GM19468 (cell line): Measurements from ENCODE around the gene CCNY.

Experiments
- ATAC-seq: cut with Tn5 transposase; IDR thresholded peaks from one replicate; pipeline ENCODE4 v1.9.1; 2021; ENCODE audit warnings: mild to moderate bottlenecking, moderate library complexity, moderate number of reproducible peaks; ENCODE audit not compliant: unreplicated experiment; ENCODE audit errors: extremely low read depth

CCNY gene

GRCh38 chr10:35569111-35569707, 232.9 kb downstream of the CCNY start:
- ATAC-seq = no peak

DNA sequence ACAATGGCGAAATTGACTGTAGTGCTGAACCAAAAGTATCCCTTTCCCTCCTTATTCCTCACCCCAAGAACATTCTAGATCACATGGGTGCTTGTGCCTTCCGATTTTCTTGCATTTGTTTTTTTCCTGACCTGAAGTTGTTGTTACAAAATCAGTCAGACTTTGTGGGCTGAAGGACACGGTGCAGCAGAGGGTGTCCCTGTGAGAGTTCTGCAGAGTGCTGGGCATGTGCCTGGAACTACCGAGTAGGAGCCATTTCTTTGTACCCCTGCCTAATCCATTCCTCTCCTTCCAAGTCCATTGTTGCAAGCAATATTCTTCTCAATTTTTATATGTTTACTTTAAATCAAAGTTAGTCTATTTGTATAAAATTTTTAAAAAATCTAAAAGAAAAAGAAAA, 233.5 kb downstream of the CCNY start:
- no peak for ATAC-seq

- no peak for ATAC-seq
Measured at GRCh38 chr10:35570397-35570796, 234.1 kb downstream of the CCNY start.

DNA sequence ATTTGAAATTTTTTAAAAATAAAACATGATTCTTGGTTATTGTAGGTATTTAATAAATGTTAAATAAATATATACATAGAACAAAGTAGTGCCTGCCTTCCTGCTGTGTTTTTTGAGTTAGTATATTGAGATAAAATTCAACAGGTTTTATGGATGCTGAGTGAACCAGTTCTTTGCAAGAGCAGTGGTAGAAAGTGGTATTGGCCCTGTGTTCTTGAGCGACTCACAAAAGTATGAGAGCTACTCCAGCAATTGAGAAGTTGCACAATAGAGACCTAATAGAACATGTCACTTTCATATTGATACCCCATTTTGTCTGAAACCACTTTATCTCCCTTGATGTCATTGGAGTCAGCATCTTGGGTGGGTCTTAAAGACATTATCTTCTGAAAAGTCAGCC, 236.3 kb downstream of the CCNY start:
- no peak for ATAC-seq

DNA sequence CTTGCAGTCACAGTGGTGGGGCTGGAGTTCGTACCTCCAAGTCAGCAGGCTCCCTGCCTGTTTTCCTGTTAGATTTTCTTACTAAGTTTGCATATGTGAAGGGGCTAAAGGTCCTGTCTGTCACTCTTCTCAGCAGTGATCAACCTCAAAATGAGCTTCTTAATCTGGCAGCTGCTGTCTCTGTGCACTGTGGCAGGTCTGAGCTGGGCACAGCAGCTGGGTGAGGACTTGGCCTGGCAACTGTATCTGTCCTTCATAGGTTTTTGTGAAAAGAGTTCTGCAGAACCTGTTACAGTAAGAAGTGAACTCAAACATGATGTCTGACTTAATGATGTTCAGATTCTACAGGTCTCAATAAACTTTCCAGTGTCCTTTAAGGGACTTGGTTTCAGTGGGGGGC, 237.5 kb downstream of the CCNY start:
- ATAC-seq = no peak

DNA sequence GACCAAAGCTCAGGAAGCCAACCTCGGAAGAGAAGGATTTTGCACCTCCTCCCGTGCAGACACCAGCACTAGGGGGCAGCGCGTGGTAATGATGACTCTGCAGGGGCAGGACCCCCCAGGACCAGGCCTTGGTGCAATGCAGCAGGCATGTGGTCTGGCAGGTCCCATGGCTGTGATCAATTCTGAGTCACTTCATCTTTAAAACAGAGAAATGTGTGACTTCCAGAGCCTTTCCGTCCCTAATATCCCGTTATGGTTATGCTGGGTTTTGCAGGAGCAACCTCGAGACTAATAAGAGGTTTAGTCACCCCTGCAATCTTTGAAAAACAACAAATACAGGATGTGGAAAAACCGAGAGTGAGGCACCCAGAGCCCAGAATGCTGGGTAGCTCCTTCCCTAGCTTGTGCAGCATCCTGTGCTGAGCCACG, 238.6 kb downstream of the CCNY start:
- no peak for ATAC-seq

DNA sequence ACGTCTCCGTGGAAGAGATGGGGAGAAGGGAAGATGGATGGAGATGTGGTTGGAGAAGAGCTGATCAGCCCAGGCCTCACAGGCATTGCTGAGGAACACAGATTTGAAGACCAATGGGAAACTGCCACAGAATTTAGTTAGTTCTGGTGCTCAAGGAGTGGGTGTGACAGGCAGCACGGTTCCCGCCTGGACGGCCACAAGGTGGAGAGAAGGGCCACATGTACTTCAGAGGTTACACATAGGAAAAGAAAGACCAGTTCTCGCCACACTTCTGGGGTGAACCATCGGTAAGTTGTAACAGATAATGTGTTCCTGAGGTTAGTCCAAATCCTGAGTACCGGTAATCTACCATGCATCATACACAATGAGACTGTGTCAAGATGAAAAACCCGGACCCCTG, 239.3 kb downstream of the CCNY start:
- no peak for ATAC-seq

DNA sequence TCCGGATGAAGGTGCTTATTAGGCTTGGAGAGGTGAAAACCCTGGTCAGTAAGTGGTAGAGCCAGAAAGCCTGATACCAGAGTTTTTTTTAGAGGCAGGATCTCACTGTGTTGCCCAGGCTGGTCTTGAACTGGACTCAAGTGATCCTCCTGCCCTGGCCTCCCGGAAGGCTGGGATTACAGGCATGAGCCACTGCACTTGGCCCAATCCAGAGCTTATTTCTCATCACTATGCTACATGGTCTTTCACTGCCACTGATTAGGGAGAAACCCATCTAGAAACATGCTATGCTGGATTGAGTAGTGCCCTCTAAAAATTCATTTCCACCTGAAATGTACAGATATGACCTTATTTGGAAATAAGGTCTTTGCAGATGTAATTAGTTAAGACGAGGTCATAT, 240.4 kb downstream of the CCNY start:
- no peak for ATAC-seq

DNA sequence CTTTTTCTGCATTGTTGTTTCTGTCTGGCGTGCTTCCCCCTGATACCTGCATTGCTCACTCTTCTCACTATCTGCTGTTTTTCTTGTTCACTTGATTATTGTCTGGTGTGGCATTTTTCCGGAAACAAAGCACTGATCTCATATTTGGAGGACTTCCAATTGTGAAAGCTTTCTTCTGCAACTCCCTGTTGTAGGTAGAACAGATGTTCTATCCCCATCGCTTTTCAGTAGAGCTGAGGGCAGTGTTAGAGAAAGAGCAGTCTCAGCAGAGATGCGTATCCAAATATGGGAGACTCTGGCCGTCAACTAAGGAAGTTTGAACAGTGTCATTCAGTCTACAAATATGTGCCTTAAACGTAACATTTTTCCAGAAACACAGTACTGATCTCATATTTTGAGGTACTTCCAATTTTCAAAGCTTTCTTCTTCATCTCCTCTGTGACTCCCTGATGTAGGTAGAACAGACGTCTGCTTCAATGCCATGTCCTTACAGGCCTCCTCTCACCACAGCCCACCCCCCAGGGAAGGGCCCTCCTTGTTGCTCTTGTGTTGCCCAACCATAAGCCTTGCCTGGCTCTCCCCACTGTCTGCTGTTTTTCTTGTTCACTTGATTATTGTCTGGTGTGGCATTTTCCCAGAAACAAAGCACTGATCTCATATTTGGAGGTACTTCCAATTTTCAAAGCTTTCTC, 241.8 kb downstream of the CCNY start:
- no peak for ATAC-seq

GRCh38 chr10:35578618-35578956, 242.3 kb downstream of the CCNY start:
- ATAC-seq = no peak

- no peak for ATAC-seq
Measured at GRCh38 chr10:35579116-35579515, 242.8 kb downstream of the CCNY start.

DNA sequence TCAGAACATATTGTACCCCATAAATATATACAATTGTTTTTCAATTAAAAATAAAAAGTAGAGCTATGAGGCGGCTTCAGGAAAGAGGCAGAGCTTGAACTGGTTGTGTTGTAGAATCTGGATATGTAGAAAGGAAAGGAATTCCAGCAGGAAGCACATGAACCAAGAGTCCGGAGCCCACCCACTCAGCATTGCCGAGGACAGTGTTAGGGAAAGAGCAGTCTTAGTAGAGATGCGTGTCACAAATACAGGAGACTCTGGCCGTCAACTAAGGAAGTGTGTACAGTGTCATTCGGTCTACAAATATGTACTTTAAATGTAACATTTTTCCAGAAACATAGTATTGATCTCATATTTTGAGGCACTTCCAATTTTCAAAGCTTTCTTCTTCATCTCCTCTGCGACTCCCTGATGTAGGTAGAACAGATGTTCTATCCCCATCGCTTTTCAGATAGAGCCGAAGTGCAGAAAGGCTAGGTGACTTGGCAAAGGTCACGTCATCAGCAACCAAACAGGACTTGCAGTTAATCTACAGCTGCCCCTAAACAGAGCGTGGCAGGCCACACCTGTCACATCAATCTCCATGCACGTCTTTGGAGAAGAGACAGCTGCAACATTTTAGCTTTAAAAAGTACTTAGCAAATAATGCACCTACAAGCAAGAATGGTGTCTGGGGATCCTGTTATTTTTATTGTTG, 243.6 kb downstream of the CCNY start:
- ATAC-seq = no peak

DNA sequence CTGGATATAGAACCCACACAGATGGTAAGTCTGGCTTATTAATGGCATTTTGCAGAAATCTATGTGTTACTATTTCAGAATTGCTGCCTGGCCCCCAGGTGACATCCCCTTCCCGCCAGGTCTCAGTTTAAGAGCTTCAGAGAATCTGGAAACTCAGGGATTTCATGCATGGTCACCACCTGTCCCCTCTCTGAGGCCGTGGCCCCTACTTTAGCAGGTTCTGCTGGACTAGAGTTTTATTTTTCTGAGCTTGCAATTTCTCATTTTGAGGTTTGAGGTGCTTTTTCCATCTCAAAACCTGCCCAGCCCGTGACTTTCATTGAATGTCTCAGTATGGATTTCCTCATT, 244.1 kb downstream of the CCNY start:
- ATAC-seq = no peak

- ATAC-seq = no peak
Measured at GRCh38 chr10:35581655-35582054, 245.3 kb downstream of the CCNY start.

DNA sequence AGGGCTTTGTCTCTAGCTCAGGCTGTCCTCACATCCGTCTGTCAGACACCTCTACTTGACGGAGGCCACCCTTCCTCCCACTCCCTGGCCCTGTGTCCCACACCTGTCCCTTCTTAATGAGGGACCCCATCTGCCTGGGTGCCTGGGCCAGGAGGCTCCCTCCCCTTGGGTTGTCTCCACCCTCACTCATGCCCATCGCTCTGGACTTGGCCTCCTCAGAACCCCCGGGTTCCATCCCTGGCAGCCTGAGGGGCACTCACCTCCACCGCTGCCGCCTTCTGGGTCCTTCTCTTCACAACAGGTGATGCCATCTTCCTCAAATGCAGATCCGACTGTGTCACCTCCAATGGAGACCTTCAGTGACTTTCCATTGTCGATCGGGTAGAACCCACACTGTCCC, 248.6 kb downstream of the CCNY start:
- no peak for ATAC-seq

DNA sequence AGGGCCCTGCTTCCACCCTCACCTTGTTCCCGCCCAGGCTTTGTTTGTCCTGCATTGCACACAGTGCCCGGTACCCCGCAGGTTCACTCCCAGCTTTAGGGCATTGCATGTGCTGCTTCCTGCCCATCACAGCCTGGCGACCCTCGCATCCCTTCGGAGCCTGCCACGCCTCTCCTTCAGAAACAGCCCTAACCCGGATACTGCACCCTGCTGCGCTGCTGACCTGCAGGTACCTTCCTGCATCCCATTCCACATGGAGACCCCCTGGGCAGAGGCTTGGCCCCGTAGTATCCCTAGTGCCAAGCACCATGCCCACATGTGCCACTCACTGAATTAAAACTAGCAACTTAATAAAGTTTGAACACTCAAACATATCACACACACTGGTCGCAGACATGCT, 249.0 kb downstream of the CCNY start:
- ATAC-seq = no peak

DNA sequence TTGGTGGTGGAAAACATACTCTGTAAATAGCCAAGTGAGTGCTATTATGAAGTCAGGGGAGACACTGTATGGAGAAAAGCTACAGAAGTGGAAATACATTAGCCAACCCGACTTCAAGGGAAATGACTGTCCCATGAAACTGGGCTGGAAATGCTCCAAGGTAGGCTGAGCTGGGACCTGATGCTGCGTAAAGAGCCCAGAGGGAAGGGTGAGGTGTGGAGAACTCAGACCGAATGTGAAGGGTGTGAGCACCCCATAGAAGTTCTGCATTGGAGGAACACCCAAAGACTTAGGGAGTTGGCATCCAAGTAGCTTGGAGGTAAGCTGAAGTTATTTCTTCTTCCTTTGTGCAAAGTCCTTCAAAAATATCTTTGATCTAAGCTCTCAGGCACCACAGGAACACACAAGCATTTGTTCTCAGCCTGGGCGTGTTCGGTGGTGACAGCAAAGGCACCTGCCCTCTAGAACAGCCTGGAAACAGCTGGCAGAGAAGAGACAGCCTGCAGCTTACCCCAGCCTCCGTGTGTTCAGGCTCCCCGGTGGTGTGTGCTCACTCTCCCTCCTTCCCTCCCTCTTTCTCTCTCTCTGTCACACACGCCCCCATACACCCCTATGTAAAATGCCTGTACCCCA, 249.7 kb downstream of the CCNY start:
- no peak for ATAC-seq

DNA sequence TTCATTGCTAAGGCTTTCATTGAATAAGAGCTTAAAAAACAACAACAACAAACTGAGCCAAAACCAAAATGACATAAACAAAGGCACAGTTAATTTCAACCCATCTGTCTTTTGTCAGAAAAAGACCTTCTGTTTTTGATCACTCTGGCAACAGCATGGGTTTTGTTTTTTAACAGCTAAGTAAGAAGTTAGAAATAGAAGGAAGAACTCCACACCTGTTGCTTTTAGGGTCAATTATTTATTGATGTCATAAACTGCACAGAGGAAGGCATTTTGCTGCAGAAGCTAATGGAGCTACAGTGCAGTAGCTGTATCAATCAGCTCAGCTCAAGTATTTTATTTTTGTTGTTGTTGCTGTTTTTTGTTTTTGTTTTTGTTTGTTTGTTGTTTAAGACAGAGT, 252.5 kb downstream of the CCNY start:
- no peak for ATAC-seq

GRCh38 chr10:35592441-35592840, 256.1 kb downstream of the CCNY start:
- no peak for ATAC-seq

- no peak for ATAC-seq
Measured at GRCh38 chr10:35594115-35595079, 258.1 kb downstream of the CCNY start.
